ENCODE data around the gene MCF2L2. TPM values are rescaled to one million over a fixed set of nuclear protein-coding genes. Genes with fewer than 3 reads are reported as not detected.
"Not testable (repeated sequence)": the region's sequence is repeated elsewhere in the genome, so short reads cannot be mapped to it uniquely, and the experiment has no call there.

The MCF2L2 gene
- total and polyA plus RNA-seq, 2 experiments from 2014 or later = not detected

DNA sequence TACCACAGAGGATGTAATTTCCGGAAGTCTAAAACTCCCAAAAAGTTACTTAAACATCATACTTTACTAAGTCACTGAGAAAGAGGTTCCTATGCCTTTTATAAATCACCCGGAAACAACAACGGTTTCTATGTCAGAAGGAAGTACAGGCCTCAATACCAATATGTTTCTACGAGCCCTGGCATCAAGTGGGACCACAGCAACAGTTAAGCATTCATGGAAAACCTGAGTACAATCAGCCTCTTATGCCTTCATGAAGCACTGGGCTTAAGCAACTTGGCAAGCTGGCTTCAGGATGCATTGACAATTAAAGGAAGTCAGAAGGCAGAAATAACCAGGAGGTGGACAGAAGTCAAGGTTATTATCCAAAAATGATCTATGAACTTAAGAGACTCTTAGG is 194.5 kb downstream of the MCF2L2 start:
- Histone ChIP-seq H2AFZ (no peak overlapping the region), H3K27ac (no peak overlapping the region), H3K4me3 (no peak overlapping the region), H3K36me3 (ENCODE audit: low read depth) (no peaks in the 10 kb centered on the region), H3K9ac (no peak overlapping the region), H3K27me3 (replicated peaks; ENCODE audit: insufficient read depth) (0 out of 2 replicates have a peak, but pooled peaks cover 4% of the 10 kb centered on the region), H3K9me3 (ENCODE audit: low read depth) (no peaks in the 10 kb centered on the region), H4K20me1 (ENCODE audit: insufficient read depth) (no peaks in the 10 kb centered on the region), H3F3A (ENCODE audit: insufficient read depth) (no peaks in the 10 kb centered on the region), H3K4me1 (ENCODE audit: insufficient read depth) (no peaks in the 10 kb centered on the region), H3K4me2 (ENCODE audit: unreplicated experiment) (no peak overlapping the region), H3K9me2 (ENCODE audit: insufficient read depth) (no peaks in the 10 kb centered on the region), H3K79me2 (ENCODE audit: insufficient read depth) (no peaks in the 10 kb centered on the region)
- WGBS, 2 experiments (ENCODE audit: low coverage in 1 of 2, low lambda C conversion rate in 2 of 2, missing lambda C conversion rate in 2 of 2) = 41 to 43% methylated on average over 4 of the region's 4 CpGs
- in situ Hi-C loops (cut with MboI) = no loop called here
- no peak for TF ChIP-seq EZH2 (IDR thresholded peaks at IDR 0.05; ENCODE audit: insufficient read depth, poor library complexity, severe bottlenecking)
- no peak for TF ChIP-seq EZH2phosphoT487 (IDR thresholded peaks at IDR 0.05; ENCODE audit: insufficient read depth, low read depth)
- no peak for DNase-seq

DNA sequence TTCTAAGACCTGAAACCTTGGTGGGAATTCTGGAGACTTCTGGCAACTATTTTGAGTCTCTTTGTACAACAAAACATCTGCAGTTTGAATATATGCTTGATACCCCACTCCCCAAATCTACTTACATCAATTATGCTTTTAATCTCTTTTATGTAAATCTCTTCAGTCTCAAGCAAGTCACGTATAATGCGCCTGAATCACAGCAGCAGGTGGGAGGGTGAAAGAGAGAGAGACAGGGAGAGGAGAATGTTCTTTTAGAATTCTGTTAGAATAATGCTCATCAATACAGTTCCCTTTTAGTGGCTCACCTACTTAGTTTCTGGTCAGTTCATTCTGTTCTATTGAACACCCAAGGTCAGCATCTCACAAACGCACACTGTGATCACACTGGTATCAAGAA is 197.6 kb downstream of the MCF2L2 start:
- TF ChIP-seq EZH2phosphoT487 (IDR thresholded peaks at IDR 0.05; ENCODE audit: insufficient read depth, low read depth) = no peak
- TF ChIP-seq EZH2 (IDR thresholded peaks at IDR 0.05; ENCODE audit: insufficient read depth, poor library complexity, severe bottlenecking) = no peak
- Histone ChIP-seq H3K4me1 (ENCODE audit: insufficient read depth) (no peaks in the 10 kb centered on the region), H3K36me3 (ENCODE audit: low read depth) (no peaks in the 10 kb centered on the region), H3K79me2 (ENCODE audit: insufficient read depth) (no peaks in the 10 kb centered on the region), H4K20me1 (ENCODE audit: insufficient read depth) (no peaks in the 10 kb centered on the region), H3K9ac (no peak overlapping the region), H3F3A (ENCODE audit: insufficient read depth) (no peaks in the 10 kb centered on the region), H3K9me3 (ENCODE audit: low read depth) (no peaks in the 10 kb centered on the region), H2AFZ (no peak overlapping the region), H3K4me2 (ENCODE audit: unreplicated experiment) (no peak overlapping the region), H3K27ac (no peak overlapping the region), H3K9me2 (ENCODE audit: insufficient read depth) (no peaks in the 10 kb centered on the region), H3K27me3 (replicated peaks; ENCODE audit: insufficient read depth) (peaks cover 4% of the 10 kb centered on the region; the same call in 1 of the 2 replicates), H3K4me3 (no peak overlapping the region)
- DNase-seq = no peak
- WGBS, 2 experiments (ENCODE audit: low coverage in 1 of 2, low lambda C conversion rate in 2 of 2, missing lambda C conversion rate in 2 of 2) = 91 to 92% methylated on average over 3 of the region's 3 CpGs
- in situ Hi-C loops (cut with MboI) = no loop called here

DNA sequence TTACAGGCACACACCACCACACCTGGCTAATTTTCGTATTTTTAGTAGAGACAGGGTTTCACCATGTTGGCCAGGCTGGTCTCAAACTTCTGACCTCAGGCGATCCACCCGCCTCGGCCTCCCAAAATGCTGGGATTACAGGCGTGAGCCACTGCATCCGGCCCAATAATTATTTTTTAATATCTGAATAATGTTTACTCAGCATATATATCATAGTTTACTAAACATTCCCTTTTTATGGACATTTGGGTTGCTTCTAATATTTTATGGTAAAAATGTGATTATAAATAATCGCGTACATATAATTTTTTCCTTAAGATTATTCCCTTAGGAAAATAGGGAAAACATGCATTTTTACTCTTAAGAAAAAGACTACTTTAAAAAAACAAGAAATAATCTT is 198.2 kb downstream of the MCF2L2 start:
- DNase-seq; in situ Hi-C loops (cut with MboI); H2AFZ ChIP-seq; H3K9me2 ChIP-seq (ENCODE audit: insufficient read depth); H3K9me3 ChIP-seq (ENCODE audit: low read depth); H3K79me2 ChIP-seq (ENCODE audit: insufficient read depth); H3K4me2 ChIP-seq (ENCODE audit: unreplicated experiment); H3F3A ChIP-seq (ENCODE audit: insufficient read depth); H3K36me3 ChIP-seq (ENCODE audit: low read depth); H3K4me1 ChIP-seq (ENCODE audit: insufficient read depth); H3K9ac ChIP-seq; H3K4me3 ChIP-seq; H3K27ac ChIP-seq; H3K27me3 ChIP-seq (replicated peaks; ENCODE audit: insufficient read depth); H4K20me1 ChIP-seq (ENCODE audit: insufficient read depth): not testable (repeated sequence)
- WGBS, 2 experiments (ENCODE audit: low coverage in 1 of 2, low lambda C conversion rate in 2 of 2, missing lambda C conversion rate in 2 of 2) = 57 to 58% methylated on average over 8 of the region's 8 CpGs

DNA sequence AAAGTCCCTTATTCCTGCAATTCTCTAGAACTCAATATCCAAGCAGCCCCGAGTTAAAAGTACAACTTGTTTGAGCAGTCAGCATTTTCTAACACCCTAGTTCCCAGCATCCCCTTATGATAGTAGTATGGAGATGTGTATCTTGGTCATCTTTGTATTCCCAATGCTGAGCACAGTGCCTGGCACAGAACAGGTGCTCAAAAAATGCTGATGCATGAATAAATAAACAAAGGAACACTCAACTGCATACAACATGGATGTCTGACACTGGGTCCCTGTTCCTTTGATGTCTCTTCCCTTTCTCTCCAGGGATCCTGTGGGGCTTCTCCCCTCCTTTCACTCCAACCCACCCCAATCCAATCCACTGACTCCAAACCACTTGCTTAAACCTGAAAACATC is 199.2 kb downstream of the MCF2L2 start:
- Histone ChIP-seq H3K4me1 (ENCODE audit: insufficient read depth) (no peaks in the 10 kb centered on the region), H3K9me3 (ENCODE audit: low read depth) (no peaks in the 10 kb centered on the region), H3K79me2 (ENCODE audit: insufficient read depth) (no peaks in the 10 kb centered on the region), H3K27ac (no peak overlapping the region), H3F3A (ENCODE audit: insufficient read depth) (no peaks in the 10 kb centered on the region), H3K27me3 (replicated peaks; ENCODE audit: insufficient read depth) (peaks cover 4% of the 10 kb centered on the region; the same call in 1 of the 2 replicates), H3K9ac (no peak overlapping the region), H4K20me1 (ENCODE audit: insufficient read depth) (no peaks in the 10 kb centered on the region), H3K4me3 (no peak overlapping the region), H3K36me3 (ENCODE audit: low read depth) (no peaks in the 10 kb centered on the region), H3K9me2 (ENCODE audit: insufficient read depth) (no peaks in the 10 kb centered on the region), H3K4me2 (ENCODE audit: unreplicated experiment) (no peak overlapping the region), H2AFZ (no peak overlapping the region)
- TF ChIP-seq EZH2 (IDR thresholded peaks at IDR 0.05; ENCODE audit: insufficient read depth, poor library complexity, severe bottlenecking) (no peak), EZH2phosphoT487 (IDR thresholded peaks at IDR 0.05; ENCODE audit: insufficient read depth, low read depth) (no peak)
- no peak for DNase-seq
- WGBS, 2 experiments (ENCODE audit: low coverage in 1 of 2, low lambda C conversion rate in 2 of 2, missing lambda C conversion rate in 2 of 2) = 36 to 42% methylated on average over 1 of the region's 1 CpG
- in situ Hi-C loops (cut with MboI) = no loop called here

DNA sequence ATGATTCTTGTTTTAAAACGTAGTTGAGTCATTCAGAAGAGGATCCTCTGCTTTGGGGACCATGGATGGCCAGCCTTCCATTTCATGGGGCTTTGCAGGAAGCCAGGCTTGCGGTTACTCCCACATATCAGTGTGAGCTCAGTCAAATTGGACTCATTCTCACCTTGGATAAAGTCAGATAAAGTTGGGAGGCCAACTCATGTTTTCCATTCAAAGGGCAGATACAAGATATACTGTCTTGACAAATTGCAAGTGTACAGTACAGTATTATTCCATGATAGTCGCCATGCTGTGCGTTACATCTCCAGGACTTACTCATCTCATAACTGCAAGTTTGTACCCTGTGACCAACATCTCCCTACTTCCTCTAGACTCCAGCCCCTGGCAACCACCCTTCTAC is 200.8 kb downstream of the MCF2L2 start:
- H3K27me3 ChIP-seq (replicated peaks; ENCODE audit: insufficient read depth) = peaks cover 11% of the 10 kb centered on the region; the same call in 1 of the 2 replicates
- no peaks in the 10 kb centered on the region for H3K79me2 ChIP-seq (ENCODE audit: insufficient read depth)
- no peaks in the 10 kb centered on the region for H3F3A ChIP-seq (ENCODE audit: insufficient read depth)
- 74 to 76% methylated on average over 4 of the region's 4 CpGs for WGBS, 2 experiments (ENCODE audit: low coverage in 1 of 2, low lambda C conversion rate in 2 of 2, missing lambda C conversion rate in 2 of 2)
- no peaks in the 10 kb centered on the region for H3K36me3 ChIP-seq (ENCODE audit: low read depth)
- DNase-seq = no peak
- H3K9ac ChIP-seq = no peak overlapping the region
- H4K20me1 ChIP-seq (ENCODE audit: insufficient read depth) = no peaks in the 10 kb centered on the region
- H3K4me2 ChIP-seq (ENCODE audit: unreplicated experiment) = no peak overlapping the region
- no peak for TF ChIP-seq EZH2 (IDR thresholded peaks at IDR 0.05; ENCODE audit: insufficient read depth, poor library complexity, severe bottlenecking)
- TF ChIP-seq EZH2phosphoT487 (IDR thresholded peaks at IDR 0.05; ENCODE audit: insufficient read depth, low read depth) = no peak
- in situ Hi-C loops (cut with MboI) = no loop called here
- no peaks in the 10 kb centered on the region for H3K9me2 ChIP-seq (ENCODE audit: insufficient read depth)
- H3K9me3 ChIP-seq (ENCODE audit: low read depth) = no peaks in the 10 kb centered on the region
- no peak overlapping the region for H3K4me3 ChIP-seq
- H3K27ac ChIP-seq = no peak overlapping the region
- no peaks in the 10 kb centered on the region for H3K4me1 ChIP-seq (ENCODE audit: insufficient read depth)
- no peak overlapping the region for H2AFZ ChIP-seq
